GM19023 (cell line): ENCODE results near the gene FOLR3.
"Not testable (repeated sequence)": the region's sequence is repeated elsewhere in the genome, so short reads cannot be mapped to it uniquely, and the experiment has no call there.

Experiments
- ATAC-seq: cut with Tn5 transposase; IDR thresholded peaks from one replicate; pipeline ENCODE4 v1.9.1; 2021; ENCODE audit warnings: mild to moderate bottlenecking, moderate library complexity; ENCODE audit not compliant: unreplicated experiment

The FOLR3 gene

GRCh38 chr11:72135473-72135872 lies at the start of gene FOLR3:
Gene FOLR3 (plus strand): TSS chr11:72135725. CDS start chr11:72135953, 228 bp downstream.
- ATAC-seq = not testable (repeated sequence)

- ATAC-seq = no peak
These were observed 47.3 kb upstream of the FOLR3 start for GRCh38 chr11:72088076-72088808.

- ATAC-seq = no peak
These were observed 44.2 kb upstream of the FOLR3 start for GRCh38 chr11:72091292-72091691.

GRCh38 chr11:72098741-72099140 lies 36.8 kb upstream of the FOLR3 start:
- no peak for ATAC-seq

GRCh38 chr11:72100009-72100408 lies 35.5 kb upstream of the FOLR3 start:
- ATAC-seq = no peak

GRCh38 chr11:72100462-72100861 lies 35.1 kb upstream of the FOLR3 start:
- ATAC-seq = no peak

- ATAC-seq = no peak
These were observed 33.4 kb upstream of the FOLR3 start for GRCh38 chr11:72102162-72102561.

GRCh38 chr11:72102631-72102945 lies 32.9 kb upstream of the FOLR3 start:
- ATAC-seq = no peak

GRCh38 chr11:72102946-72103753 lies 32.4 kb upstream of the FOLR3 start, which contains the start of gene LAMTOR1:
Gene LAMTOR1 (minus strand): TSS chr11:72103297. CDS start chr11:72103224, 73 bp downstream.
- peak; percentile 94 for ATAC-seq

GRCh38 chr11:72103754-72104167 lies 31.8 kb upstream of the FOLR3 start:
- ATAC-seq = no peak

- ATAC-seq = no peak
These were observed 29.6 kb upstream of the FOLR3 start, which contains the start of gene TOMT for GRCh38 chr11:72105888-72106287. Gene TOMT (plus strand): TSS chr11:72105924. CDS start chr11:72105952, 28 bp downstream.

GRCh38 chr11:72111300-72112142 lies 24.0 kb upstream of the FOLR3 start:
- ATAC-seq = peak; percentile 2

GRCh38 chr11:72112143-72112977 lies 23.2 kb upstream of the FOLR3 start, which contains the start of gene ANAPC15:
Gene ANAPC15 (minus strand): TSS chr11:72112695. CDS start chr11:72111276, 1,419 bp downstream.
- ATAC-seq = peak; percentile 88

- no peak for ATAC-seq
These were observed 22.3 kb upstream of the FOLR3 start for GRCh38 chr11:72112978-72113808.

GRCh38 chr11:72114570-72114969 lies 21.0 kb upstream of the FOLR3 start:
- no peak for ATAC-seq

- no peak for ATAC-seq
These were observed 19.3 kb upstream of the FOLR3 start for GRCh38 chr11:72116019-72116755.

GRCh38 chr11:72119198-72119597 lies 16.3 kb upstream of the FOLR3 start:
- no peak for ATAC-seq

- ATAC-seq = no peak
These were observed 14.6 kb upstream of the FOLR3 start for GRCh38 chr11:72120930-72121329.

- ATAC-seq = no peak
These were observed 12.9 kb upstream of the FOLR3 start for GRCh38 chr11:72122607-72123006.
